ENCODE measurements around the gene TUSC2.

The TUSC2 gene, protein sequence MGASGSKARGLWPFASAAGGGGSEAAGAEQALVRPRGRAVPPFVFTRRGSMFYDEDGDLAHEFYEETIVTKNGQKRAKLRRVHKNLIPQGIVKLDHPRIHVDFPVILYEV
- total RNA-seq: 14.1 to 34.2 (median 25.4) reads per million in 3 experiments

- peak; percentile 91 for DNase-seq
Measured at GRCh38 chr3:50327943-50328691, at the start of gene TUSC2. Gene TUSC2, minus strand, starts transcription at chr3:50328223. Its CDS starts 124 bp downstream, at chr3:50328099.

- no peak for DNase-seq
Measured at GRCh38 chr3:50375258-50375931, 47.4 kb upstream of the TUSC2 start.

DNA sequence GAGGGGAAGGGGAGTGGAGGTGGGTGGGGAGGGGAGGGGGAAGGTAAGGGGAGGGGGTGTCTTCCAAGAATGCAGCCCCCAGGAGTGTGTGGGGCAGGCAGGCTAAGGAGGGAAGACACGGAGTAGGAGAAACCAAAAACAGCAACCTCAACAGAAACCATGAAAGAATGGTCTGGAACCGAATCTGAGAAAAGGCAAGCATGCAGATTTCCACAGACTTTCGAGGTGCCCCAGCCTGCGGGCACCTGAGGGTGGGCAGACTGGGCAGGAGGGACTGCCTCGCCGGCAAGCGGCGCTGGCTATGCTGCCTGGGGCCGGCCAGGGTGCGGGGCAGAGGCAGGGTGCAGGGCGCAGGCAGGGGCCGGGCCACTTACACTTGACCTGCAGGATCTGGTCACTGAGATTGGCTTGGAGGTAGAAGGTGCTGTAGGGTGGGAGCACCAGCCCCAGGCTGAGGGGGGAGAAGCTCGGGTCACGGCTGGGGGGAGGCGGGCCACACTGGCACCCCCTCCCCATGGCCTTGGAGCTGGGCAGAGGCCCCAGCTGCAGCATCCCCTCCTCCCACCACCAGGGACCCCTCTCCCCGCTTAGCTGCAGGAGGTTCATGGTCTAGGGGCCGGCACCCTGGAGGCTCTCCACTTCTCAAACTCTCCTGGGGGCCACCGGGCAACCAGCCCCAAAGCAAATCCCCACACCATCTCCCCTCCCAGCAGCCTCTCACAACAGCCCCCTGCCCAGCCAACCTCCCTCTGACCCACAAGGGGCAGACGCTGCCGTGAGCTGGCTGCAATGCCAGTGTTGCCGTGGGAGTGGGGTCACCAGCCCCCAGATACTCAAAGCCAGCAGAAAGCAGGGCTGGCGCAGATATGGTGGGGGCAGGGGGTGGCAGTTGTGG lies 46.6 kb upstream of the TUSC2 start:
- DNase-seq: no peak

- DNase-seq: no peak
Measured at GRCh38 chr3:50373146-50374051, 45.4 kb upstream of the TUSC2 start.

- no peak for DNase-seq
Measured at GRCh38 chr3:50372349-50372748, 44.3 kb upstream of the TUSC2 start.

GRCh38 chr3:50371133-50371685 lies 43.2 kb upstream of the TUSC2 start:
- no peak for DNase-seq

DNA sequence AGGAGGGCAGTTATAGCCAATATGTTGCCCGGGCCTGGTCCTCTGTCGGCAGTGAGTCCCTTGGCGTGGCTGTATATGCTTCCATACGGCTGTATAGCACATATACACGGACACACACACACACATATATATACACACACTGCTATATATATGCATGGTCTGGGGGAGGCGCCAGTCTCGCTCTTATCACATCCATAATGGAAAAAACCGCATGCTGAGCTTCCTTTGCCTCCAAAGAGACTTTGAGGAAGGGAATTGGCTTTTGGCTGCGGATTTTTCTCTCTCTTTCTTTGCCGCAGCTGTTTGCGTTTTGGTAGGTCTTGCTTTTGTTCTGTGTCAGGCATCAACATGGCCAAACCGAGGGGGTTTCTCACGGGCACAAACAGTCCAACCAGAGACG lies 42.6 kb upstream of the TUSC2 start:
- DNase-seq: no peak

GRCh38 chr3:50369012-50369670 lies 41.1 kb upstream of the TUSC2 start:
- no peak for DNase-seq

GRCh38 chr3:50365842-50366220 lies 37.8 kb upstream of the TUSC2 start:
- no peak for DNase-seq

GRCh38 chr3:50365080-50365841 lies 37.2 kb upstream of the TUSC2 start:
- peak; percentile 93 for DNase-seq

- DNase-seq: no peak
Measured at GRCh38 chr3:50364573-50365079, 36.6 kb upstream of the TUSC2 start.

- no peak for DNase-seq
Measured at GRCh38 chr3:50359760-50360110, 31.7 kb upstream of the TUSC2 start.

DNA sequence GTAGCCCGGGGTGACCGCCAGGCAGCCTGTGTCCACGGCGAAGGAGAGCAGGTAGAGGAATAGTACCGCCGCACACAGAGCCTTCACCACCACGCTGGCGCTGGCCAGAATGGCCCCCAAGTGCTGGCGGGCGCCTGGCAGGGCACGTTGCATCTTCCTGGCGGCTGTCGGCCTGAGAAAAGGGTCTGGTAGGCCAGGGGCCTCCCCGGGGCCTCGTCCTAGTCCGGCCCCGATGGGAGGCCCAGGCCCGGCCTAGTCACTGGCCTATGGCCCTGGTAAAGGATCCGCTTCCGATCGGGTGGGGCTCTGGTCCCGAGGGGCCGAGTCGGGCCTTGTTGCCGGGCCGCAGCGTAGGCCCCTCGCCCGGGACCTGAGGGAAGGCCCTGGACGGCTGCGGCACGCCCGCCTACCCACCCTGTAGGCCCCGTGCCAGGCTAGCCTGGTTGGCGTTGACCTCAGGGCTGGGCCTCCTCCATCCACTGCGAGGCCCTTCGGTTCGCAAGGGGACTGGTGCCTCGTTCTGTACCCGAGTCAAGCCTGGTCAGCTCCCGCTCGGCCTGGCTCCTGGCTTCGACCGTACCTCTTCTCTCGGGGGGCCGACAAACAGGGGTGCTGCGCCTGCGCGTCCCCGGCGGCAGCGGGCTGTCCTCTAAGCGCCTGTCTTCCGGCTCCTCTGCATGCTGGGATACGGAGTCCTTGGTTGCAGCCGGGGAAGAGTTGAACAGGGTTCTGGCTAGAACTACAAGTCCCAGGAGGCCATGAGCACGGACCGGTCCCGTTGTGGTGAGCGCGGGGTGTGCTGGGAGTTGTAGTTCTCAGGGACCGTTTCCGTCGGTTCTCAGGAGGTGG lies 31.1 kb upstream of the TUSC2 start, which contains the start of gene TMEM115:
Gene TMEM115 (minus strand): TSS at position 611 of the 849 bp plus-strand sequence. CDS start 458 bp downstream, at position 153.
- peak; percentile 96 for DNase-seq

- no peak for DNase-seq
Measured at GRCh38 chr3:50358355-50358910, 30.4 kb upstream of the TUSC2 start.

- DNase-seq: no peak
Measured at GRCh38 chr3:50357481-50357880, 29.5 kb upstream of the TUSC2 start.

GRCh38 chr3:50356553-50356952 lies 28.5 kb upstream of the TUSC2 start:
- no peak for DNase-seq

DNA sequence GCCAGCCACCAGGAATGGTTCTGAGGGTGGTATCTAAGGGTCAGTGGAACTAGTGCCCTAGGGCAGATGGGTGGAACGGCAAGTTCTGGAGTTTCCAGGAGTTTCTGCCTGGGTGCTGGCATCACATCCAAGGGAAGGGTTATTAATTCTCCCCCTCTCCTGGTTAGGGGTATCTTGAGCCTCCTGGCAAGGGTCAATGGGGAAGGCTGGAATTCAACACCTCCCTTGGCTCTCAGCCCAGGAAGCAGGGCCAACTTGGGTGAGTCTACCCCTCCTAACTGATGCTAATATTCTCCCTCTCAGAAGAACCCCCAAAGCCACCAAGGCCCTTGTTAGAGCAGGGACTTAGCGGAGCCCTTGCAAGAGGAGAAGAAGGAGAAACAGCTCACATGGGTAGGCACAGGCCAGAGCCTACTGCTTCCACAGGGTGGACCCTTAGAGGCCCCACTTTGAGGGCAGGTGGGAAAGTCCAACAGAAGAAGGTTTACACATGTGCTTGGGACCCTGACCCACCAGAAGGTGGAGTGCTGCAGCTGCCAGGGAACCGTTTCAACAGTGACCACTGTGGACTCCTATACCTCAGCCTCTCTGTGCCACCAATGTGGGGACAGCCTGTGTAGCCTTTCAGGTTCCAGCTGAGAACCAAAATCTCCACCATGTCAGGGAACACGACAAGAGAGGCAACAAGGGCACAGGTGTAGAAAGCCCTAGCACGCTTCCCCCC lies 28.0 kb upstream of the TUSC2 start:
- DNase-seq: no peak

DNA sequence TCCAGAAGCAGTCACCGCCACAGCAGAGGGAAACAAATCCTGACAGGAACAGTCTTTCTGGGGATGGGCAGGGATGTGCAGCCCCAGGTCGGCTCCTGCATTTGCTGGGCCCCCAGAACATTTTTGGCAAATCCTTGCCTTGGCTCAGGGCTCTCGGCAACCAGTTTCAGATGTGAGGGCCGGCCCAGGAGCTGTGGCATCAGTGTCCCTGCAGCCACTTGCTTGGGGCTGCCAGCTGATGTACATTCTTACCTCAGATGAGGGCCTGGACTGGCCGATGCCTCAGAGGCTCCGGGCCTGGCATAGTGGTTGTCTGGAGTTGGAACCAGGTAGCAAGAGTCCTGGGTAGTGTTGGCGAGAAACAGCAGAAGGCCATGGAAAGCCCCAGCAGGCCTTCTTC lies 26.8 kb upstream of the TUSC2 start:
- no peak for DNase-seq
